Measurements from ENCODE around the gene PROCA1. TPM values are rescaled to one million over a fixed set of nuclear protein-coding genes. Genes with fewer than 3 reads are reported as not detected.

PROCA1 gene
- total RNA-seq, 4 donors from 2014 or later, result 1.7 to 3.5 (median 3.1) TPM; not detected in 1

DNA sequence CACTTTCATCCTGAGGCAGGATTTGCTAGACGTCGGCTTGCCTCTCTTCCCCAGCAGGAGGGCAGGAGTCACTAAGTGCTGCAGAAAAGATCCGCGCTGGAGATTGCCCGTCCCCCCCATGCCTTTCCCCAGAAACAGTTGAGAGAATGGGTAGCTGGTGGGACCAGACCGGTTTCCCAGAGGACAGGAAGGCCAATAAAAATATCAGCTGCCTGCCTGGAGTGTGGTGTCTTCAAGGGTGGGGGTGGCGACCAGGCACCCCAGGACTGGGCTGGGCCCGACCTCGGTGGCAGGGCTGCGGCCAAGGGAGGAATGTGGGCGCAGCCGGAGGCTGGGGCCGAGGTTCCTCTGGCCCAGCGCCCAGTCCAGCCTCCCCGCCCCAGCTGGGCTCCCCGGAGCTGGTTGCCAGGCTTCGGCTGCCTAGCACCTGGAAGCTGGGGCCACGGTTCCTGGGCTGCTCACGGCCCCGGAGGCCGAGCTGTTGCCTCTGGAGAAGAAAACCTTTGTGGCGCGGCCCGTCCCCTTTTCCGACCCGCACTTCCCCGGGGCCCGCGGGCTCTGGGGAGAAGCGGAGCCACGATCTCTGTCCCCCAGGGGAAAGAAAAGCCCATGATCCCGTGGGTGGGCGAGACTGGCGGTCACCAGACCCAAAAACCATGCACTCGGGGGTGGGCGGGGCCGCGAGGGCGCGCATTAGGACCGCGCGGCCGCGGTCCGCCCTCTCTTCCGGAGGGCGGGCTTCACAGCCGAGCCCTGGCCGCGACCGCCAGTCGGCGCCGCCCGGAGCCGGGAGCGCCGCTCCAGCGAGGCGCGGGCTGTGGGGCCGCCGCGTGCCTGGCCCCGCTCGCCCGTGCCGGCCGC lies 31.8 kb upstream of the PROCA1 start, which contains the start of gene TRAF4:
TRAF4 (plus strand) TSS at position 769 of the 861 bp plus-strand sequence. CDS start 102 bp downstream, outside the sequence.
- peak; percentile 89 to 93 (median 91) for DNase-seq
- Histone ChIP-seq H3K27ac (peak within 1 kb of the TSS; percentile 99 to 100 (median 99)), H3K9me3 (no peaks in the 10 kb centered on the region), H3K4me3 (peak within 1 kb of the TSS; percentile 79 to 97 (median 90)), H3K27me3 (no peaks in the 10 kb centered on the region), H3K4me1 (peaks cover 3 to 48% (median 38%) of the 10 kb centered on the region in 4 donors), H3K36me3 (peaks cover 0 to 12% (median 0%) of the 10 kb centered on the region in 3 donors)
- TF ChIP-seq POLR2A (IDR thresholded peaks at IDR 0.05), result peak; percentile 79 to 99
- TF ChIP-seq, protein P1, sequence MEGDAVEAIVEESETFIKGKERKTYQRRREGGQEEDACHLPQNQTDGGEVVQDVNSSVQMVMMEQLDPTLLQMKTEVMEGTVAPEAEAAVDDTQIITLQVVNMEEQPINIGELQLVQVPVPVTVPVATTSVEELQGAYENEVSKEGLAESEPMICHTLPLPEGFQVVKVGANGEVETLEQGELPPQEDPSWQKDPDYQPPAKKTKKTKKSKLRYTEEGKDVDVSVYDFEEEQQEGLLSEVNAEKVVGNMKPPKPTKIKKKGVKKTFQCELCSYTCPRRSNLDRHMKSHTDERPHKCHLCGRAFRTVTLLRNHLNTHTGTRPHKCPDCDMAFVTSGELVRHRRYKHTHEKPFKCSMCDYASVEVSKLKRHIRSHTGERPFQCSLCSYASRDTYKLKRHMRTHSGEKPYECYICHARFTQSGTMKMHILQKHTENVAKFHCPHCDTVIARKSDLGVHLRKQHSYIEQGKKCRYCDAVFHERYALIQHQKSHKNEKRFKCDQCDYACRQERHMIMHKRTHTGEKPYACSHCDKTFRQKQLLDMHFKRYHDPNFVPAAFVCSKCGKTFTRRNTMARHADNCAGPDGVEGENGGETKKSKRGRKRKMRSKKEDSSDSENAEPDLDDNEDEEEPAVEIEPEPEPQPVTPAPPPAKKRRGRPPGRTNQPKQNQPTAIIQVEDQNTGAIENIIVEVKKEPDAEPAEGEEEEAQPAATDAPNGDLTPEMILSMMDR (IDR thresholded peaks at IDR 0.05), result peak in 4 of 6 experiments; percentile 24 to 68 (median 62)

DNA sequence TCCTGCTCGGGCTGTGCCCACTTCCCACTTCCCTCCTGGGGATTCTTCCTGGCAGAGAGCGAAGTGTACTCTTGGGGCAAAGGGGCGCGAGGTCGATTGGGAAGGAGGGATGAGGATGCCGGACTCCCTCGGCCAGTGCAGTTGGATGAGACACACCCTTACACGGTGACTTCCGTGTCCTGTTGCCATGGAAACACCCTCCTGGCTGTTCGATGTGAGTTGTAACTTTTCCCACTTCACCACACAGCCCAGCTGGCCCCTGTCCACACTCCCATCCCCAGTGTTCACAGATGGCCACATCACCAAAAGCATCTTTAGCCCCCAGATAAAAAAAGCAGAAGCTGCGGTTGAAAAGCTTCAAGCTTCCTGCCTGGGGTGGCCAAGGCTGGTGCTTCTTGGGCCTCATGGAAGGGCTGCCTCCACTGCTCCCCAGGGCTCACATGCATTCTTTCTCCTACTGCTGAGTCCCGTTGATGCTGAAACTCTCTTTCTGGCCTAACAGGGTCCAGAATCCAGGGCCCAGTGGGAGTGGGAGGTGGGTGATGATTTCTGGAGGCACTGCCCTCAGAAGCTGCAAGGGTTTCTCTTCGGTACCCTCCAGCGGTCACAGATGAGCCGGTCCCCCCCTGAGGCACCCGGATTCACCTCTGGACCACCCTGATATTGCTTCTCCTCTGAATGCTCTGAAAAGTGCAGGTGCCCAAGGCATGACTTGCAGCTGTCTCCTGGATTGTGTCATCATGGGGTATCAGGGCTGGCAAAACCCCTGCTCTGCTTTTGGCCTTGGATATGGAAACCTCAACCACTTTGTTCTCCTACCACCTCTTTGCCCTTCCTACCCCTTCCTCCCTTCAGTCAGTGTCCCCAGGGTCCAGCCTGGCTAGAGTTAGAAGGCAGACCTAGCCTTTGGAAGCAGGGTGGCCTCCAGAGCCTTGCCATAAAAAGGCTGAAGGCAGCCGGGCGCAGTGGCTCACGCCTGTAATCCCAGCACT lies 30.0 kb upstream of the PROCA1 start:
- Histone ChIP-seq H3K27ac (peak overlapping the region in 3 of 4 donors; percentile 99), H3K4me3 (no peak overlapping the region), H3K9me3 (no peaks in the 10 kb centered on the region), H3K36me3 (no peaks in the 10 kb centered on the region), H3K4me1 (peaks cover 0 to 43% (median 29%) of the 10 kb centered on the region in 4 donors), H3K27me3 (no peaks in the 10 kb centered on the region)
- TF ChIP-seq, protein P1 (IDR thresholded peaks at IDR 0.05), result no peak
- TF ChIP-seq POLR2A (IDR thresholded peaks at IDR 0.05), result no peak
- DNase-seq, result peak in 2 of 3 donors; percentile 73 to 75

DNA sequence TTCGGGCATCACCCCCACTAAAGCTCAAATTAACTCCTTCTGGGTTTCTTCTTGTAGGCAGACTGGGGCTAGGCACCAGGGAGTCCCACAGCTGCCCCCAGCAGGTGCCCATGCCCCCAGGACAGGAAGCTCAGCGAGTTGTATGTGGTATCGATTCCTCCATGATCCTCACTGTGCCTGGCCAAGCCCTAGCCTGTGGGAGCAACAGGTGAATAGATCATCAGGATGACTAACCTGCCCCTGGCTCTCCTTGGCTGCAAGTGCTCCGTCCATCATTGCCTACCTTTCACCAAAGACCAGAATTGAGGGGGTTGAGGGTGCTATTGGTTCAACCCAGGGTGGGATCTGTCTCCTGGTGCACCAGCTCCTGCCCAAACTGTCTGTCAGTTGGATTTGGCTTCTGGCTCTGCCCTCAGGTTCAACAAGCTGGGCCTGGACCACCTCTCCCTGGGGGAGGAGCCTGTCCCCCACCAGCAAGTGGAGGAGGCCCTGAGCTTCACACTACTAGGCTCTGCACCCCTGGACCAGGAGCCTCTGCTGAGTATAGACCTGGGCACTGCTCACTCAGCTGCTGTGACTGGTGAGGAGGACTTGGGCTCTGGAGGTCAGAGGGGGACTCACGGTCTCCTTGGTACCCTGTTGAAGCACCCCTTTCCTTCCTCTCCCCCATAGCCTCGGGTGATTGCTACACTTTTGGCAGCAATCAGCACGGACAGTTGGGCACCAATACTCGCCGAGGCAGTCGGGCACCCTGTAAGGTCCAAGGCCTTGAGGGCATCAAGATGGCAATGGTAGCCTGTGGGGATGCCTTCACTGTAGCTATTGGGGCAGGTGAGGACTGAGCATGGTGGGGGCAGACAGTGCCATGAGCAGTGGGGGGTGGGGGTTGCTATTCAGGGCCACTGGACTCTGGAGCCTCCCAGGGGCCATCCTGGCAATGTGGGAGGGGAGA lies 29.0 kb upstream of the PROCA1 start:
- TF ChIP-seq, protein P1 (IDR thresholded peaks at IDR 0.05), result no peak
- TF ChIP-seq POLR2A (IDR thresholded peaks at IDR 0.05), result no peak
- no peak for DNase-seq

DNA sequence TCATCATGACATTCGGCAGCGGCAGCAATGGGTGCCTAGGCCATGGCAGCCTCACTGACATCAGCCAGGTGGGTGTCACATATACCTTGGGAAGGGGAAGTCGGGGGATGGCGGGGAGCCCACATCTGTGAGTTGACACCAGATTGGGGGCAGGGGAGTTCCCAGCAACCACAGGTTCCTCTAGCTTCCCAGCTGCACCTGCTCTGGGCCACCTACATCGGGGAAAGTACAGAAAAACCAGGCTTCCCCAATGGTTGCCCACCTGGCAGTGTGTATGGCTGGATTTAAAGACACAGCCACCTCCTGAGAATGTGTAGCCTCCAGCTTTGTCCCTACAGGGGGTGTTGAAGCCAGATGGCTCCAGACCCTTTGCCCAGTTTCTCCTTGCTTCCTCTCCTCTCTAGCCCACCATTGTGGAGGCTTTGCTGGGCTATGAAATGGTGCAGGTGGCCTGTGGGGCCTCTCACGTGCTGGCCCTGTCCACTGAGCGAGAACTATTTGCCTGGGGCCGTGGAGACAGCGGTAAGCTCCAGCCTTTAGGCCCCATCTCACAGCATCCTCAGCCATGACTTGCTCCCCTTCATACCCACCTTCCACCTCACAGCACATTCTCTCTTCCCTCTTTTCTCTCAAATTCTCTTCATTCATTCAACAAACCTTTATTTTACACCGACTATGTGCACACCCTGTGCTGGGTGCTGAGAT lies 27.1 kb upstream of the PROCA1 start:
- no peak overlapping the region for H3K4me3 ChIP-seq
- DNase-seq, result peak in 2 of 3 donors; percentile 83 to 86
- H3K9me3 ChIP-seq, result no peaks in the 10 kb centered on the region
- peaks cover 0 to 23% (median 16%) of the 10 kb centered on the region in 4 donors for H3K4me1 ChIP-seq
- peak overlapping the region in 2 of 4 donors; percentile 52 to 83 for H3K27ac ChIP-seq
- H3K27me3 ChIP-seq, result no peaks in the 10 kb centered on the region
- no peaks in the 10 kb centered on the region for H3K36me3 ChIP-seq
- TF ChIP-seq, protein P1 (IDR thresholded peaks at IDR 0.05), result no peak
- no peak for TF ChIP-seq POLR2A (IDR thresholded peaks at IDR 0.05)

More for the DNA sequence above, 29.0 kb upstream of the PROCA1 start:
- peaks cover 0 to 33% (median 21%) of the 10 kb centered on the region in 4 donors for H3K4me1 ChIP-seq
- no peaks in the 10 kb centered on the region for H3K27me3 ChIP-seq
- no peak overlapping the region for H3K4me3 ChIP-seq
- no peaks in the 10 kb centered on the region for H3K9me3 ChIP-seq
- no peaks in the 10 kb centered on the region for H3K36me3 ChIP-seq
- H3K27ac ChIP-seq, result peak overlapping the region in 2 of 4 donors; percentile 99
